GM12878 (cell line): Measurements from ENCODE around the gene NDUFB11. TPM values are rescaled to one million over a fixed set of nuclear protein-coding genes. Genes with fewer than 3 reads are reported as not detected.
A peak's percentile ranks its signal among the peaks of the same experiment; 100 is the strongest.

ENCODE experiments used
- ATAC-seq: fragments of 200-7000 bp; cut with Tn5 transposase; 3 replicates; pipeline ENCODE4 v1.9.1; 2020; ENCODE audit warnings: mild to moderate bottlenecking, moderate library complexity
- BruUV-seq: library from RNA; stranded (reverse); fragments of 400-500 nt; replicated peaks from 2 replicates; lab custom pipeline; 2021; lab: Mats Ljungman, UMichigan
- CTCF ChIA-PET: fragments of 300-600 bp; sonication (Branson Sonifier 250); formaldehyde crosslinking; extraction: SDS; loops from one replicate; lab custom pipeline; 2021; ENCODE audit warnings: inconsistent platforms; lab: Yijun Ruan, JAX
- POLR2A ChIA-PET: fragments of 350-600 bp; formaldehyde crosslinking; extraction: SDS; loops from one replicate; lab custom pipeline; 2021; ENCODE audit warnings: inconsistent platforms; lab: Charles Lee
- RAD21 ChIA-PET: fragments of 300-600 bp; sonication (Branson Sonifier 250); formaldehyde crosslinking; loops from one replicate; lab custom pipeline; 2023; ENCODE audit warnings: antibody characterized with exemption; ENCODE audit not compliant: unreplicated experiment; lab: Charles Lee
- SMC1A ChIA-PET: fragments of 300-600 bp; sonication (Branson Sonifier 250); formaldehyde crosslinking; loops from one replicate; lab custom pipeline; 2023; ENCODE audit not compliant: unreplicated experiment, uncharacterized antibody; lab: Charles Lee
- DNase-seq: peaks from one replicate; pipeline ENCODE4 v3.0.0-alpha.2; 2011; ENCODE audit warnings: low read depth, low spot score
- FAIRE-seq: peaks from 3 replicates; lab custom pipeline; 2011; peaks lifted over from hg19 to GRCh38; lab: Jason Lieb, UNC
- H2AFZ ChIP-seq: 2 replicates; pipeline ENCODE4 v1.6.0; 2011; ENCODE audit warnings: low read depth, low read length, control low read depth; ENCODE audit not compliant: control insufficient read depth
- H3K27ac ChIP-seq: 2 replicates; pipeline ENCODE4 v1.5.1; 2011; ENCODE audit warnings: control low read depth; ENCODE audit not compliant: control insufficient read depth, insufficient read depth
- H3K27me3 ChIP-seq, 2 experiments: replicated peaks in 1 of 2; 2 replicates each; pipeline versions ENCODE4 v1.6.0 to v1.6.1; 2011; ENCODE audit warnings: low read length in 1 of 2; ENCODE audit not compliant: control insufficient read depth in 2 of 2, insufficient read depth in 2 of 2
- H3K36me3 ChIP-seq, 2 experiments: 2 replicates each; pipeline ENCODE4 v1.5.1; 2011; ENCODE audit warnings: low read length in 1 of 2; ENCODE audit not compliant: control insufficient read depth in 2 of 2, insufficient read depth in 2 of 2
- H3K4me1 ChIP-seq: 2 replicates; pipeline ENCODE4 v1.6.1; 2011; ENCODE audit warnings: mild to moderate bottlenecking, low read length, moderate library complexity, mixed read lengths; ENCODE audit not compliant: control insufficient read depth, insufficient read depth
- H3K4me2 ChIP-seq: 2 replicates; pipeline ENCODE4 v1.6.0; 2011; ENCODE audit warnings: control low read depth; ENCODE audit not compliant: control insufficient read depth, insufficient read depth
- H3K4me3 ChIP-seq: fragments of 200-600 bp; sonication (generic); 2 replicates; pipeline ENCODE4 v1.5.1; 2016
- H3K79me2 ChIP-seq: 2 replicates; pipeline ENCODE4 v1.6.0; 2011; ENCODE audit warnings: low read length; ENCODE audit not compliant: control insufficient read depth, insufficient read depth
- H3K9ac ChIP-seq: 2 replicates; pipeline ENCODE4 v1.8.0; 2011; ENCODE audit warnings: low read length, control low read depth, mixed read lengths; ENCODE audit not compliant: control insufficient read depth, insufficient read depth
- H3K9me3 ChIP-seq: replicated peaks from 3 replicates; pipeline ENCODE4 v1.5.1; 2011; ENCODE audit warnings: mild to moderate bottlenecking, low read length; ENCODE audit not compliant: control insufficient read depth, insufficient read depth
- H4K20me1 ChIP-seq: 2 replicates; pipeline ENCODE4 v1.6.0; 2011; ENCODE audit not compliant: control insufficient read depth, insufficient read depth
- IKZF1 ChIP-seq: fragments of 450-650 bp; conservative IDR thresholded peaks from 2 replicates; pipeline ENCODE4 v1.6.1; 2017; ENCODE audit warnings: antibody characterized with exemption, mild to moderate bottlenecking
- NRF1 ChIP-seq: conservative IDR thresholded peaks from 2 replicates; pipeline ENCODE4 v1.6.1; 2011; ENCODE audit warnings: mild to moderate bottlenecking, low read depth, low read length, improper control_type of control experiment
- WGBS: methylation state at CpG from one replicate; pipeline ENCODE4 v1.1.6; 2016; ENCODE audit warnings: low lambda C conversion rate; ENCODE audit not compliant: insufficient replicate concordance, insufficient coverage; ENCODE audit errors: missing lambda C conversion rate; 5-methylcytosine and 5-hydroxymethylcytosine counted together
- in situ Hi-C: fragments of 300-500 bp; cut with MboI; formaldehyde crosslinking; loops from 9 replicates; pipeline ENCODE4 v1.14.3; 2018; ENCODE audit warnings: mixed read lengths
- intact Hi-C: fragments of 100-400 bp; cut with micrococcal nuclease; formaldehyde crosslinking; loops from one replicate; pipeline ENCODE4 v1.14.2; 2022; ENCODE audit not compliant: unreplicated experiment
- polyA plus RNA-seq, 11 experiments: library from polyadenylated mRNA; depleted of rRNA in 4 of 11; unstranded in 6 of 11; stranded (reverse) in 5 of 11; fragments of >200 nt; fragmentation: Nextera tagmentation in 4 of 11; fragmentation: Illumina TruSeq in 1 of 11; extraction: Ambion mirVana in 4 of 11; extraction: Trizol in 1 of 11; gene quantifications; 1 replicate in 1 of 11; 2 replicates in 10 of 11; pipeline versions ENCODE4 v1.2.1 to v1.2.3, GENCODE V29; 2011 to 2016; ENCODE audit warnings: inconsistent platforms in 2 of 11, missing spikeins in 2 of 11, low read depth in 1 of 11
- total RNA-seq, 4 experiments: library from RNA; depleted of rRNA in 3 of 4; stranded (reverse); fragments of >200 nt in 3 of 4; fragmentation: Illumina TruSeq in 1 of 4; extraction: Trizol in 1 of 4; gene quantifications; 2 replicates each; pipeline versions ENCODE4 v1.2.1 to v1.2.3, GENCODE V29; 2013 to 2021
- TF ChIP-seq, protein P1 (sequence below): IDR thresholded peaks from 2 replicates; pipeline ENCODE4 v1.6.1; 2011; ENCODE audit warnings: borderline replicate concordance, low read depth, mild to moderate bottlenecking, moderate library complexity, mixed read lengths, low read length; ENCODE audit not compliant: insufficient read depth; ENCODE audit errors: extremely low read length
- TF ChIP-seq, protein P2 (sequence below): fragments of 450-650 bp; IDR thresholded peaks from 2 replicates; pipeline ENCODE4 v1.6.1; 2016; ENCODE audit warnings: mild to moderate bottlenecking

NDUFB11 gene
- total and polyA plus RNA-seq, 10 of the 15 experiments (the other 5 are each of a cell fraction or from before 2014, with no cell fraction given), result 16.1 to 202 (median 83.3) TPM

DNA sequence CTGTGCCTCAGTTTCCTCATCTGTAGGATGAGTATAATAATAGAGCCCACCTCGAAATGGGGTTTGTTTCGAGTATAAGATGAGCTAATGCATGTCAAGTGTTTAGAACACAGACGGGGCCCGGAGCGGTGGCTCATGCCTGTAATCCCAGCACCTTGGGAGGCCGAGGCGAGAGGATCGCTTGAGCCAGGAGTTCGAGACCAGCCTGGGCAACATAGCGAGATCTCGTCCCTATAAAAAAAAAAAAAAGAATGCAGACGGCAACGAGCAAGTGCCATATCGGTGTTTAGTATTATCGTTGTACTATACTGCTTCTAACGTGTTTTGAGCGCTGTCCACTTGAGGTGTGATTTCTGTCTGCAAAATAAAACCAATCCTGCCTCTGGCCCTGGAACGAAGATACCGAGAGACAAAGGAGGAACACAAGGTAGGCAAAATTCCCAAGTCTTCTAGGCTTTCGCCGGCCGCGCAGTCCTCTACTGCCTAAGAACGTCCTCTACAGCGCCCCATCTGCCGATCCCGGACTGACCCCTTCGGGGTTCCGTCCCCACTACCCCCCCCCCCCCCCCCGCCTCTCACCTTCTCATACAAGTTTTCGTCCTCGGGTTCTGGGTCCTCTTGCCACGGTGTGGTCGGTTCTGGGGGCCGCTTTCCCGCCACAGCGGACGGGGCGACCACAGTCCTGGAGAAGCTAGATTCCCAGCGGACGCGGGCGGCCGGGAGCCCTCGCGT is 442 bp downstream of the NDUFB11 start:
- H3K79me2 ChIP-seq, result peaks cover 49% of the 10 kb centered on the region
- no peak for FAIRE-seq

More for the DNA sequence above, 442 bp downstream of the NDUFB11 start:
- POLR2A ChIA-PET, result interaction anchor here (0.6 to 1.9 kb wide), 7 partner anchors 10 to 89 kb away, joined by 3 to 20 read pairs (median 4); partner anchors contain the start of gene USP11
- DNase-seq, result peak; percentile 42
- ATAC-seq, result peak; percentile 4; the same call in 2 of the 3 replicates
- Histone ChIP-seq H3K27ac (peak overlapping the region; percentile 87), H3K4me3 (peak overlapping the region; percentile 77), H3K4me2 (peak overlapping the region; percentile 31), H3K36me3 (peaks cover 0 to 5% of the 10 kb centered on the region in 2 experiments; a peak in 1 of 4 replicates), H4K20me1 (no peaks in the 10 kb centered on the region), H3K9me3 (no peaks in the 10 kb centered on the region; the same call in 2 of the 3 replicates), H3K9ac (peak overlapping the region; percentile 90), H3K4me1 (peaks cover 6% of the 10 kb centered on the region; the same call in 1 of the 2 replicates), H3K27me3 (no peaks in the 10 kb centered on the region), H2AFZ (peak overlapping the region; percentile 66)
- intact Hi-C loops, result loop anchor here (1.0 to 2.0 kb wide), 2 partner anchors 15 to 49 kb away; partner anchors contain the start of gene UBA1
- in situ Hi-C loops, result no loop called here
- 31% methylated on average over 43 of the region's 46 CpGs for WGBS
- SMC1A ChIA-PET, result interaction anchor here (0.6 to 1.2 kb wide), 3 partner anchors 9 to 48 kb away, joined by 3 to 8 read pairs (median 4); no protein-coding TSS in a partner anchor
- CTCF ChIA-PET, result interaction anchor here (0.9 to 1.5 kb wide), 7 partner anchors 9 to 241 kb away, joined by 3 to 8 read pairs (median 4); no protein-coding TSS in a partner anchor
- RAD21 ChIA-PET, result interaction anchor here (0.7 to 2.0 kb wide), 5 partner anchors 10 to 218 kb away, joined by 3 to 14 read pairs (median 5); partner anchors contain the start of gene CDK16
- TSS peak; percentile 83 for BruUV-seq
- TF ChIP-seq NRF1 (no peak), IKZF1 (0 out of 2 replicates have a peak, but pooled peaks have one; percentile 0)
- TF ChIP-seq, protein P1, sequence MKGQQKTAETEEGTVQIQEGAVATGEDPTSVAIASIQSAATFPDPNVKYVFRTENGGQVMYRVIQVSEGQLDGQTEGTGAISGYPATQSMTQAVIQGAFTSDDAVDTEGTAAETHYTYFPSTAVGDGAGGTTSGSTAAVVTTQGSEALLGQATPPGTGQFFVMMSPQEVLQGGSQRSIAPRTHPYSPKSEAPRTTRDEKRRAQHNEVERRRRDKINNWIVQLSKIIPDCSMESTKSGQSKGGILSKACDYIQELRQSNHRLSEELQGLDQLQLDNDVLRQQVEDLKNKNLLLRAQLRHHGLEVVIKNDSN, result no peak
- TF ChIP-seq, protein P2, sequence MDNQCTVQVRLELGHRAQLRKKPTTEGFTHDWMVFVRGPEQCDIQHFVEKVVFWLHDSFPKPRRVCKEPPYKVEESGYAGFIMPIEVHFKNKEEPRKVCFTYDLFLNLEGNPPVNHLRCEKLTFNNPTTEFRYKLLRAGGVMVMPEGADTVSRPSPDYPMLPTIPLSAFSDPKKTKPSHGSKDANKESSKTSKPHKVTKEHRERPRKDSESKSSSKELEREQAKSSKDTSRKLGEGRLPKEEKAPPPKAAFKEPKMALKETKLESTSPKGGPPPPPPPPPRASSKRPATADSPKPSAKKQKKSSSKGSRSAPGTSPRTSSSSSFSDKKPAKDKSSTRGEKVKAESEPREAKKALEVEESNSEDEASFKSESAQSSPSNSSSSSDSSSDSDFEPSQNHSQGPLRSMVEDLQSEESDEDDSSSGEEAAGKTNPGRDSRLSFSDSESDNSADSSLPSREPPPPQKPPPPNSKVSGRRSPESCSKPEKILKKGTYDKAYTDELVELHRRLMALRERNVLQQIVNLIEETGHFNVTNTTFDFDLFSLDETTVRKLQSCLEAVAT, result 0 out of 2 replicates have a peak, but pooled peaks have one; percentile 20
